Caco-2 (cell line): ENCODE results near the gene FAM3C. TPM values are rescaled to one million over a fixed set of nuclear protein-coding genes. Genes with fewer than 3 reads are reported as not detected.

Experiments
- BruUV-seq: library from RNA; stranded (reverse); fragments of 400-500 nt; replicated peaks from 2 replicates; lab custom pipeline; 2021; lab: Mats Ljungman, UMichigan
- CTCF ChIA-PET: fragments of 300-600 bp; sonication (Branson Sonifier 250); formaldehyde crosslinking; loops from one replicate; lab custom pipeline; 2022; ENCODE audit warnings: antibody characterized with exemption; lab: Charles Lee
- POLR2A ChIA-PET: fragments of 300-600 bp; sonication (Branson Sonifier 250); formaldehyde crosslinking; loops from one replicate; lab custom pipeline; 2022; ENCODE audit warnings: antibody characterized with exemption; lab: Charles Lee
- DNase-seq, 2 experiments: peaks; one replicate each; pipeline versions ENCODE4 v3.0.0 to v3.0.0-alpha.2; 2020 to 2022
- H3K27me3 ChIP-seq: replicated peaks from 2 replicates; pipeline ENCODE4 v1.6.0; 2011; ENCODE audit warnings: low read length; ENCODE audit not compliant: control insufficient read depth, insufficient read depth
- H3K36me3 ChIP-seq: 2 replicates; pipeline ENCODE4 v1.5.1; 2011; ENCODE audit warnings: low read length; ENCODE audit not compliant: control insufficient read depth, insufficient read depth
- H3K4me1 ChIP-seq: fragments of 250-450 bp; sonication (Bioruptor Pico); 2 replicates; pipeline ENCODE4 v1.5.1; 2020; ENCODE audit warnings: mild to moderate bottlenecking
- H3K4me3 ChIP-seq: 2 replicates; pipeline ENCODE4 v1.5.1; 2011; ENCODE audit warnings: low read depth, mild to moderate bottlenecking, control low read depth, low read length
- H3K9me3 ChIP-seq: fragments of 250-450 bp; sonication (Bioruptor Pico); 2 replicates; pipeline ENCODE4 v1.5.1; 2020; ENCODE audit warnings: mild to moderate bottlenecking, moderate library complexity
- H3K27ac Mint-ChIP-seq: one replicate; pipeline ENCODE4 v1.8.0; 2022; ENCODE audit warnings: mixed read lengths; ENCODE audit not compliant: unreplicated experiment
- H3K27me3 Mint-ChIP-seq: one replicate; pipeline ENCODE4 v1.8.0; 2022; ENCODE audit warnings: mixed read lengths; ENCODE audit not compliant: insufficient read depth, unreplicated experiment
- H3K36me3 Mint-ChIP-seq: one replicate; pipeline ENCODE4 v1.8.0; 2022; ENCODE audit warnings: mild to moderate bottlenecking, mixed read lengths; ENCODE audit not compliant: insufficient read depth, unreplicated experiment
- H3K4me1 Mint-ChIP-seq: one replicate; pipeline ENCODE4 v1.8.0; 2022; ENCODE audit warnings: low read depth, mixed read lengths; ENCODE audit not compliant: unreplicated experiment
- H3K4me3 Mint-ChIP-seq: one replicate; pipeline ENCODE4 v1.8.0; 2022; ENCODE audit warnings: mild to moderate bottlenecking, moderate library complexity, mixed read lengths; ENCODE audit not compliant: unreplicated experiment
- H3K9me3 Mint-ChIP-seq: one replicate; pipeline ENCODE4 v1.8.0; 2022; ENCODE audit warnings: mixed read lengths; ENCODE audit not compliant: unreplicated experiment
- CTCF ChIP-seq, 2 experiments: fragments of 200-600 bp in 1 of 2; IDR thresholded peaks; 1 replicate in 1 of 2; 2 replicates in 1 of 2; pipeline versions ENCODE4 v1.5.1 to v1.8.0; 2011 to 2022; ENCODE audit warnings: antibody characterized with exemption in 1 of 2, control low read depth in 1 of 2, inconsistent platforms in 1 of 2, low read depth in 1 of 2, low read length in 1 of 2, mild to moderate bottlenecking in 1 of 2, moderate library complexity in 1 of 2; ENCODE audit not compliant: insufficient read depth in 1 of 2, severe bottlenecking in 1 of 2, unreplicated experiment in 1 of 2
- intact Hi-C: fragments of 100-400 bp; cut with micrococcal nuclease; formaldehyde crosslinking; loops from one replicate; pipeline ENCODE4 v1.10.0; 2022; ENCODE audit not compliant: unreplicated experiment
- total RNA-seq: library from RNA; stranded (reverse); gene quantifications from 2 replicates; pipeline ENCODE4 v1.2.3, GENCODE V29; 2022

Gene FAM3C
- total RNA-seq, 1 experiment from 2014 or later: 40.5 TPM

GRCh38 chr7:121384265-121384664 lies 11.8 kb downstream of the FAM3C start:
- no peak for TF ChIP-seq CTCF (IDR thresholded peaks at IDR 0.05; ENCODE audit: insufficient read depth in 1 of 2, low read depth in 1 of 2, low read length in 1 of 2, severe bottlenecking in 1 of 2, unreplicated experiment in 1 of 2)
- H3K4me1 ChIP-seq: 0 out of 2 replicates have a peak, but pooled peaks cover 9% of the 10 kb centered on the region
- no peaks in the 10 kb centered on the region for H3K9me3 Mint-ChIP-seq
- POLR2A ChIA-PET: no interaction called here
- no peak for DNase-seq
- no peaks in the 10 kb centered on the region for H3K27me3 ChIP-seq
- H3K36me3 ChIP-seq: no peaks in the 10 kb centered on the region
- no peak overlapping the region for H3K4me3 ChIP-seq
- intact Hi-C loops: no loop called here
- H3K27me3 Mint-ChIP-seq: no peaks in the 10 kb centered on the region
- BruUV-seq: no TSS peak
- no peak overlapping the region for H3K4me3 Mint-ChIP-seq
- CTCF ChIA-PET: no interaction called here
- no peaks in the 10 kb centered on the region for H3K9me3 ChIP-seq
- H3K36me3 Mint-ChIP-seq: no peaks in the 10 kb centered on the region
- no peak overlapping the region for H3K27ac Mint-ChIP-seq
- peaks cover 14% of the 10 kb centered on the region for H3K4me1 Mint-ChIP-seq

GRCh38 chr7:121383235-121383910 lies 12.7 kb downstream of the FAM3C start:
- POLR2A ChIA-PET: no interaction called here
- DNase-seq: no peak
- no peak overlapping the region for H3K4me3 Mint-ChIP-seq
- no peaks in the 10 kb centered on the region for H3K9me3 Mint-ChIP-seq
- intact Hi-C loops: no loop called here
- CTCF ChIA-PET: no interaction called here
- Histone ChIP-seq H3K36me3 (no peaks in the 10 kb centered on the region), H3K4me3 (no peak overlapping the region), H3K9me3 (no peaks in the 10 kb centered on the region), H3K4me1 (0 out of 2 replicates have a peak, but pooled peaks cover 9% of the 10 kb centered on the region), H3K27me3 (no peaks in the 10 kb centered on the region)
- no peak overlapping the region for H3K27ac Mint-ChIP-seq
- no peak for TF ChIP-seq CTCF (IDR thresholded peaks at IDR 0.05; ENCODE audit: insufficient read depth in 1 of 2, low read depth in 1 of 2, low read length in 1 of 2, severe bottlenecking in 1 of 2, unreplicated experiment in 1 of 2)
- H3K27me3 Mint-ChIP-seq: no peaks in the 10 kb centered on the region
- H3K36me3 Mint-ChIP-seq: no peaks in the 10 kb centered on the region
- peaks cover 14% of the 10 kb centered on the region for H3K4me1 Mint-ChIP-seq
- no TSS peak for BruUV-seq

GRCh38 chr7:121382473-121382872 lies 13.6 kb downstream of the FAM3C start:
- Mint-ChIP-seq H3K9me3 (no peaks in the 10 kb centered on the region), H3K27ac (no peak overlapping the region), H3K4me3 (no peak overlapping the region), H3K27me3 (no peaks in the 10 kb centered on the region), H3K36me3 (no peaks in the 10 kb centered on the region), H3K4me1 (peaks cover 14% of the 10 kb centered on the region)
- ChIA-PET CTCF (no interaction called here), POLR2A (no interaction called here)
- no peak for DNase-seq
- no peaks in the 10 kb centered on the region for H3K9me3 ChIP-seq
- TF ChIP-seq CTCF (IDR thresholded peaks at IDR 0.05; ENCODE audit: insufficient read depth in 1 of 2, low read depth in 1 of 2, low read length in 1 of 2, severe bottlenecking in 1 of 2, unreplicated experiment in 1 of 2): no peak
- no peaks in the 10 kb centered on the region for H3K36me3 ChIP-seq
- H3K4me3 ChIP-seq: no peak overlapping the region
- 0 out of 2 replicates have a peak, but pooled peaks cover 9% of the 10 kb centered on the region for H3K4me1 ChIP-seq
- no peaks in the 10 kb centered on the region for H3K27me3 ChIP-seq
- intact Hi-C loops: no loop called here
- BruUV-seq: no TSS peak
